ENCODE measurements around the gene LUC7L3.

Gene LUC7L3

GRCh38 chr17:50697663-50698272, 21.6 kb upstream of the LUC7L3 start:
- H3K27me3 ChIP-seq (ENCODE audit: insufficient read depth, poor library complexity, severe bottlenecking) = no peaks in the 10 kb centered on the region
- ATAC-seq (ENCODE audit: low read depth) (no peak), DNase-seq (ENCODE audit: low spot score) (no peak)
- H3K4me1 ChIP-seq (ENCODE audit: insufficient read depth, poor library complexity, severe bottlenecking) = peaks cover 18% of the 10 kb centered on the region
- H3K27ac ChIP-seq (ENCODE audit: poor library complexity, severe bottlenecking) = no peak overlapping the region
- no peak overlapping the region for H3K4me3 ChIP-seq (ENCODE audit: severe bottlenecking)
- peak; percentile 13 for TF ChIP-seq CTCF (IDR thresholded peaks at IDR 0.05; ENCODE audit: poor library complexity, severe bottlenecking)
- peaks cover 90% of the 10 kb centered on the region for H3K36me3 ChIP-seq (ENCODE audit: low read depth)
- no peaks in the 10 kb centered on the region for H3K9me3 ChIP-seq (ENCODE audit: severe bottlenecking)

DNA sequence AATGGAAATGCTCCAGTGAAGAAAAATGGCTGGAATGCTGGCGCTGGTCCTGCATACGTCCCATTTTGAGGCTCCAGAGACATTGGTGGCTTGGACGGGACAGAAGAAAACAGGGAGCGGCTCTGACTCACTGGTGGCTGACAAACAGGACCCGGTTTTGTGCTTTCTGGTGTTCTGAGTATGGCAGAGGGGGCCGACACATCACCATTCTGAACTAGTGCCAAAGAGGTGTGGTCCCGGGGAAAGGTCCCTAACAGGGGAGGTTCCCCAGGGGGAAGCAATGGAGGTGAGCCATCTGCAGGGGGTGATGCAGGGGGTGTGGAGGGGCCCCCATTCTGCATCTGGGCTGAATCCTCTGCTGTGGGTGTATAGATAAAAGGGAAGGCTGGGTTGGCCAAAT, 20.0 kb upstream of the LUC7L3 start:
- TF ChIP-seq CTCF (IDR thresholded peaks at IDR 0.05; ENCODE audit: poor library complexity, severe bottlenecking) = no peak
- H3K9me3 ChIP-seq (ENCODE audit: severe bottlenecking) = no peaks in the 10 kb centered on the region
- peak overlapping the region; percentile 25 for H3K27ac ChIP-seq (ENCODE audit: poor library complexity, severe bottlenecking)
- H3K4me1 ChIP-seq (ENCODE audit: insufficient read depth, poor library complexity, severe bottlenecking) = peaks cover 10% of the 10 kb centered on the region
- H3K4me3 ChIP-seq (ENCODE audit: severe bottlenecking) = no peak overlapping the region
- ATAC-seq (ENCODE audit: low read depth) = peak; percentile 26; the same call in 2 of the 3 replicates
- no peak for DNase-seq (ENCODE audit: low spot score)
- no peaks in the 10 kb centered on the region for H3K27me3 ChIP-seq (ENCODE audit: insufficient read depth, poor library complexity, severe bottlenecking)
- H3K36me3 ChIP-seq (ENCODE audit: low read depth) = peaks cover 87% of the 10 kb centered on the region

GRCh38 chr17:50703162-50703561, 16.2 kb upstream of the LUC7L3 start:
- DNase-seq (ENCODE audit: low spot score) (no peak), ATAC-seq (ENCODE audit: low read depth) (no peak)
- H3K36me3 ChIP-seq (ENCODE audit: low read depth) = peaks cover 58% of the 10 kb centered on the region
- no peaks in the 10 kb centered on the region for H3K27me3 ChIP-seq (ENCODE audit: insufficient read depth, poor library complexity, severe bottlenecking)
- no peak overlapping the region for H3K27ac ChIP-seq (ENCODE audit: poor library complexity, severe bottlenecking)
- no peak overlapping the region for H3K4me3 ChIP-seq (ENCODE audit: severe bottlenecking)
- H3K4me1 ChIP-seq (ENCODE audit: insufficient read depth, poor library complexity, severe bottlenecking) = peaks cover 13% of the 10 kb centered on the region
- TF ChIP-seq CTCF (IDR thresholded peaks at IDR 0.05; ENCODE audit: poor library complexity, severe bottlenecking) = no peak
- no peaks in the 10 kb centered on the region for H3K9me3 ChIP-seq (ENCODE audit: severe bottlenecking)

- peak within 1 kb of the TSS; percentile 85 for H3K27ac ChIP-seq (ENCODE audit: poor library complexity, severe bottlenecking)
- no peaks in the 10 kb centered on the region for H3K27me3 ChIP-seq (ENCODE audit: insufficient read depth, poor library complexity, severe bottlenecking)
- peaks cover 20% of the 10 kb centered on the region for H3K36me3 ChIP-seq (ENCODE audit: low read depth)
- peaks cover 14% of the 10 kb centered on the region for H3K4me1 ChIP-seq (ENCODE audit: insufficient read depth, poor library complexity, severe bottlenecking)
- H3K4me3 ChIP-seq (ENCODE audit: severe bottlenecking) = peak within 1 kb of the TSS; percentile 52
- ATAC-seq (ENCODE audit: low read depth) = peak; percentile 74
- no peaks in the 10 kb centered on the region for H3K9me3 ChIP-seq (ENCODE audit: severe bottlenecking)
- peak; percentile 85 for DNase-seq (ENCODE audit: low spot score)
- no peak for TF ChIP-seq CTCF (IDR thresholded peaks at IDR 0.05; ENCODE audit: poor library complexity, severe bottlenecking)
Observed at GRCh38 chr17:50707289-50708049, 11.9 kb upstream of the LUC7L3 start, which contains the start of gene ANKRD40. Gene ANKRD40, minus strand, starts transcription at chr17:50707914. Its CDS starts 260 bp downstream, at chr17:50707654.
